T-helper 1 cell (primary cell): Measurements from ENCODE around the gene ZNF497.
"Not testable (repeated sequence)": the region's sequence is repeated elsewhere in the genome, so short reads cannot be mapped to it uniquely, and the experiment has no call there.

Source experiments
- DNase-seq, 5 donors: peaks; one replicate each; pipeline ENCODE4 v3.0.0-alpha.2; 2012 to 2020

The ZNF497 gene

DNA sequence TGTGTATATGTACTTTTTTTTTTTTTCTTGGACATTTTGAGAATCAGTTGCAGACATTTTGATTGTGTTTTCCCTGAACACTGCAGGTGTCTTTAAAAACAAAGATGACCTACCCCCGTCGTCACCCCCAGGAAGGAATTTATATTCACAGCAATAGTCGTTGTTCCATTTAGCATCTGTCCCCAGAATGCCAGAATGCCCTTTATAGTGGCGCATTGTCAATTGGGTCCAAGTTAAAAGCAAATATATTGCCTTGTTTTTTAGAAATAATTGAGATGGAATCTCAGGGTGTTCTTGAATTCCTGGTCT is 31.1 kb upstream of the ZNF497 start:
- no peak for DNase-seq

DNA sequence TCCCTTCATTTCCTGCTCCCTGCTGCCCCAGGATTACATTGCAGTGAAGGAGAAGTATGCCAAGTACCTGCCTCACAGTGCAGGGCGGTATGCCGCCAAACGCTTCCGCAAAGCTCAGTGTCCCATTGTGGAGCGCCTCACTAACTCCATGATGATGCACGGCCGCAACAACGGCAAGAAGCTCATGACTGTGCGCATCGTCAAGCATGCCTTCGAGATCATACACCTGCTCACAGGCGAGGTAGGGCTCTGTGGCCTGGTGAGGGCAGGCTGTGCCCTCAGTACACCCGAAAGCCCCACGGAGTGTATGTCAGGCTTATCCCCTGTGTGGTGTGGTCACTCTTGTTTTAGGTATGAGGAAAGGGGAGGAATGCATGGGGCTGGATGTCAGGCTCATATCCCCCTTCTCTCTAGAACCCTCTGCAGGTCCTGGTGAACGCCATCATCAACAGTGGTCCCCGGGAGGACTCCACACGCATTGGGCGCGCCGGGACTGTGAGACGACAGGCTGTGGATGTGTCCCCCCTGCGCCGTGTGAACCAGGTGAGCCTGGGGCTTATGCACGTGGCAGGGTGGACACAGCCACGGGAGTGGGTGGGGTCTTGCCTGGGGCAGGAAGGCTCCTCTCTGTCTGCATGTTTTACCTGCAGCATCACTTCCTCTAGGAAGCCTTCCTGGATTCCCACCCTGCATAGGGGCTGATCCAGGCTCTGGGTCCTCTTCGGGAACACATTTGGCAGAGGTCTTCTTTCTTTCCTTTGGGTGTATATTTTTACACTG is 30.6 kb upstream of the ZNF497 start:
- no peak for DNase-seq

DNA sequence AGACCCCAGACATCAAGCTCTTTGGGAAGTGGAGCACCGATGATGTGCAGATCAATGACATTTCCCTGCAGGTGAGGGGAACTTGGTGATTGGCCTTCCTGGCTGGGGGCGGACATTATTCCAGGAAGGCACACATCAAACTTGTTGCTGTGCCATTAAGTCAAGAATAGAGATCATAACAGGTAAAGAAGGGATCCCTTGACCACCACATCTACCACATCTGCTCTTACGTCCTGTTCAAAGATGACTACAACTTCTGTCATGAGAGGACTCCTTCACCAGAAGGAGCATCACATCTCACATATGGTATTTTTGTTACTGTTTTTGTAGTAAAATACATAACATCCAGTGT is 25.6 kb upstream of the ZNF497 start:
- DNase-seq: no peak

DNA sequence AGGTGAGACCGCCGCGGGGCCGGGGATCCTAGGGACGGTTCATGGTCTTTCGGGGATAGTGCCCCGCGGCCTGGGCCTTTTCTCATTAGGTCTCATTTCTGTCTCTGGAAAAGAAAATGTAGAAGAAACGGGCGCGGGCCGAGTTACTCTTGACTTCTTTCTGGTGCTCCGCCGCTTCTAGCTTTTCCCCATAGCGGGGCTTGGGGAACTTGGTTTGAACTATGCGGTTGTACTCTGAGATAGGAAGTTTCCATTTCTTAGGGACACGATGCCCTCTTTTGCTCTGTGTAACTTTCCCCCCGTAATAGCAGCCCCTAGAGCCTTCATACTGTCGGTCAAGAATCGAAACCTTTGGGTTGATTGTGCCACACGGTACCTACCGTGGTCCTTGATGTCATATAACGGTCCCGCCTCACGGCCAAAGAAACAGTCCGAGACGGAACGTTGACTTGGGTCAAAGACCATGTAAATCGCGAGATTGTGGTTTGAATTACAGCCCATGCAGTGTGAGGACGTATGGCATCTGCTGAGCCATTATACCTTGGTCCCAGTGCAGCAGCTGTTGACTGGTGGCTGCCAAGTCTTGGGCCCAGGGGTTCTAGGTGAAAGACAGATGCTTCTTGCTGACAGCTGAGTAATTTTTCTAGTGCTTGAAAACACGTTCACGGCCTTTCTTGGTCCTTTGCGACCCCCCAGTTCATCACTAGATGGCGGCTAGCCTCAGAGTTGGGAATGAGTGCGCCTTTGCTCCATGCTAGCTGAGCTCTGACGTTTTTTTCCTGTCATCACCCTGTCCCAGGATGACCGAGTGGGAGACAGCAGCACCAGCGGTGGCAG is 25.0 kb upstream of the ZNF497 start:
- no peak for DNase-seq

DNA sequence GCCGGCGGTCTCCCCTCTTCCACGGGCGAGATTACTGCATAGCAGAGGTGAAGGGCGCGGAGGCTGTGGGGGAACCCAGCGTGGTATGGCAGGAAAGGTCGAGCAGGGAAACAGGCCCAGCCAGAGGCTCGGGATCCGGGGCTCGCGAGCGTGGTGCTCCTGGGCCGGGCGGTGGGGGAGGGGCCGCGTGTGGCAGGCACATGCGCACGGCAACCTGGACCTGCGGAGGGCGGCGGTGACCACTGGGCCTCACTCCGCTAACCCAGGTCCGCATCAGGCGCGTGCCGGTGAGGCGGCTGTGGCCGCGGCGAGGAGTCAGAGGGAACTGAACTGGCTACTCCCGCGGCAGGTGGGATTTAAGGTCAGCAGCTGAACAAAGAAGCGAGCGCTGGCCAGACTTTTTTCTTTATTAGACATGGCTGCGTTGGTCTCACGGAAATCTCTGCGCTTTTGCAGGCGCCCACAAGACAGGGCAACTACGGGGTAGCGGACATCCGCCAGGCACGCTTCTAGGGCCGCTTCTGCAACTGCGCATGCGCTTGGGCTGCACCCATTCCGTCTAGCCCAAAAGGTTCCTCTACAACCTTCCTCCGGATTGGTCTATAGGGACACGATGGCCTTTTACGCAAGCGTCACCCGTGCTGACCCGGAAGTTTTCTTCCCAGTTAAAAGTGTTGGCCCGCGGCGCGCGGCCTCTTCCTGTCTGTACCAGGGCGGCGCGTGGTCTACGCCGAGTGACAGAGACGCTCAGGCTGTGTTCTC is 24.2 kb upstream of the ZNF497 start, which contains the start of gene RPS5:
TSS of gene RPS5 (plus strand) at position 694 of the 762 bp plus-strand sequence. CDS start 869 bp downstream, outside the sequence.
- DNase-seq: peak; percentile 94 to 99 (median 94)

DNA sequence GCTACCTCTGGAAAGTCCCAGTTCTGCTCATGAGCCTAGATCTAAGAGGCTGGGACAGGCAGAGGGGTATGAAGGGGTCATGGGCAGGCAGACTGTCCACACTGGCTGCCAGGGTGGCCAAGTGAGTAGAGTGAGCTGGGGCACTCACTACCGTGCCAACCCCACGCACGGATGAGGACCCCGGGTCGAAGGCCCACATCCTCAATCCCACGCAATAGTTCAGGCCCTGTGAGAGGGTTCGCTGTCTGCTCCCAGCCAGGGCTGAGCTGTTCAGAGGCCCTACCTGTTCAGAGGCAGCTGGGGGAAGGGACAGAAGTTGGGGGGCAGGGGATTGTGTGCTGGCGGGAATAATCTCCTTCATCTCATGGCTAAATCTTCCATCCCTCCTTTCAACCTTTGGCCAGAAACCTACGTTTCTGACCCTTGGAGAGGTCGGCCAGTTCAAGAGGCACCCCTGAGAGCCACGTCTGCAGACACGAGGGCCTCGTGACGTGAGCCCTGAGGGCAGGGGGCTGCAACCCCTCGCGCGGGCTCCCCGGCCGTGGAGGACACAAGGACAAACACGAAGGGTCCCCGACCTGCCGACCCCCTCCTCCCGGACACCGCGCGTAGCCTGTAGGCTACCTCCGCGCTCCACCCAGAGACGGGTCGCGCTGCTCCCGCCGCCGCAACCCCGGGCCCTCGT is 23.5 kb upstream of the ZNF497 start:
- DNase-seq: no peak

DNA sequence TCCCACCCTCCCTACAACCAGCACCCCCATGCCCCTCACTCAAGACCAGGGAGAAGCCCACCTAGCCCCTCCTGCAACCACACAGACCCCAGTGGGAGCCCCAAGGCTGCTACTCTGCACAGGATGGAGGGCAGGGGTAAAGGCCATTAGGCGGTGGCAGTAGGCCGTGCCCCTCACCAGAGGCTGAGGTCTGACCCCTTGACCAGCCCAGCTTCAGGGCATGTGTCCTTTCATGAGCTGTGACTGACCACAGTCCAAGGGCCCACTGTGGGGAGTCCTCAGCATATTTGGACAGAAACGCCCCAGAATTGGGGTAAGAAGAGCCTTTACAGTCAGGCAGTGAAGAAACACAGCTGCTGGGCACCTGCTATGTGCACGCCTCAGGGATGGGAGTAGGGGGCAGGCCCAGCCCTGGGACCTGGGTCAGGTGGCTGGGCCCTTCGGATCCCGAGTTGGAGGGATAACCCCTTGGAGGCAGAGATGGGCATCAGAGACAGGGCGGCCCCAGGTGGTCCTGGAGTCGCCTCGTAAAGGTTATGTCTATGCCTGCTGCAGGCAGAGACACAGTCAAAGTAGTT is 22.9 kb upstream of the ZNF497 start:
- no peak for DNase-seq

DNA sequence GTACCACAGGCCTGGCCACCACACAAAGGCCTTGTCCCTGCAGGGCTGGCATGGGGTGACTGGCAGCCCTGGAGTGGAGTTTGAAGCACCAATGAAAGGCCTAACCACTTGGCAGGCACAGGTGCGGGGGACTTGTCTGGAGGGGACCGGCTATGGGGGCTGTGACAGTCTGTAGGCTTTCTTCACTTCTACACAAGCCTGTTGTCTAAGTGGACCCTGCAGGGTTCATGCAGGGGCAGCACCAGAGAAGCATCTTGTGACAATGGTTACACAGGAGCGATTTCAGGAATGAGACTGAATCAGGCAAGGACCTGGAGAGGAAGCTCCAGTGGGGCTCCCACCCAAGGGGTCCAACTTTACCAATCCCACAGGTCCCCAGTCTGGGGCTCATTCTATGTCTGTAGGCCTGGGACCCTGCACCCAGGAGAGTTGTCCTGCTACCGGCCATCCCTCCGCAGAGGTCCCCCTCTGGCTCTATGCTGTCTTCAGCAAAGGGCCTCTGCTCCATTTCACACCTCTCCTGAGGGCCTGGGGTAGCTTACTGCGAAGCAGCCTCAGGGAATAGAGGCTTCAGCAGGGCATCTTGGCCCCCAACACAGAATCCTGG is 20.5 kb upstream of the ZNF497 start:
- no peak for DNase-seq

DNA sequence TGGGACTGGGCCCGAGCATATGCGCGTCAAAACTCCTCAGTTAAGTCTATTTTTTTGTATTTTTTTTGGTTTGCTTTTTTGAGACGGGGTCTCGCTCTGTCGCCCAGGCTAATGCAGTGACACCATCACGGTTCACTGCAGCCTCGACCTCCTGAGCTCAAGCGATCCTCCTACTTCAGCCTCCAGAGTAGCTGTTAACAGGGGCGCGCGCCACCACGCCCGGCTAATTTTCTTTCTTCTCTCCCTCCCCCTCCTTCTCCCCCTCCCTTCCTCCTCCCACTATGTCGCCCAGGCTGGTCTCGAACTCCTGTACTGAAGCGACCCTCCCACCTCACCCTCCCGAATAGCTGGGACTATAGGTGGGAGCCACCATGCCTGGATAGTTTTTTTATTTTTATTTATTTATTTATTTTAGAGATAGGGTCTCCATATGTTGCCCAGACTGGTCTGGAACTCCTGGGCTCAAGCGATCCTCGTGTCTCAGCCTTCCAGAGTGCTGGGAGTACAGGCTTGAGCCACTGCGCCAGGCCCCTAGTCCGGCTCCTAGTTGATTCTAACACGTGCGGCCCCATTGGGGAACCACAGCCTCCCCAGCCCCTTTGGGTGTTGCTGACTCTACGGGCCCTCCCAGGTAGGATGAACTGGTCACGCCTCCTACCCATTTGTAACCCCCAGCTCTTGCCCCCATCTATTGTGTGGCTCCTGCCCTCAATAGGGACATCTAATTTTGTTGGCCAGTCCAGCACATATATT is 19.1 kb upstream of the ZNF497 start:
- DNase-seq: no peak

DNA sequence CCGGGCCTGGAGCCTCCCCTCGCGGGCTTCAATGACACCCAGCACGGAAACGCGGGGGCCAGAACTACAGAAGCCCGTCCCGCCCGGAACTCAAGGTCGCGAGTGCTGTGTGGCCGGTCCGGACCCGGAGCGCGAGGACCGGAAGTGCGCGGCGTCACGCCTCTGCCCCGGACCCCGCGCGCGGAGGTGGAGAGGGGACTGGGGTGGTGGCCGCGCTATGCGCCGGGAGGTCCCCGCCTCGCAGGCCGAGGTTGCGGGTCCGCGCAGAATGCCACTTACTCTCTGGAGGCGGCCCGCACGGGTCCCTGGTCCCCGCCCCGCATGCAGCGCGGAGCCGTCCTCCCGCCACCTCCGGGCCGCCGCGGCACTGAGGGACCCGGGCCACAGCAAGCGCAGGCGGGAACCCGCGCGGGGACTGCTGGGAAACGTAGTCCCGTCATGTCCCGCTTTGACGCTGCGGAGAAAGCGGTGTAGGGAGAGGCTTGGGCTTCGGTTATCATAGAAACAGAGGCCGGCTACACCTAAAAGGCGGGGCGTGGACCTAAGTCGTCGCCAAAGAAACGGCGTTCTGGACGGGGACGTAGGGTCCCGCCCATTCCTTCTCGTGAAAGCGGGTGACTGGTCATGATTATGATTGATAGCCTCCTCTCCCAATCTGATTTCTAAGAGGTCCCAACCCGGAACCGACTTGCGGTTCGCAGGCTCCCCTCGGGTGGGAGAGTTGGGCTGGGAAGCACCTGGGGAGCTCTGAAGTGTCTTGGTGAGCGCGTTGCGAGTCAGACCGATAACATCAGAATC is 18.3 kb upstream of the ZNF497 start, which contains the start of gene ZNF837:
TSS of gene ZNF837 (minus strand) at position 369 of the 798 bp plus-strand sequence. CDS start 11,698 bp downstream, outside the sequence.
- peak; percentile 97 to 100 (median 98) for DNase-seq

DNA sequence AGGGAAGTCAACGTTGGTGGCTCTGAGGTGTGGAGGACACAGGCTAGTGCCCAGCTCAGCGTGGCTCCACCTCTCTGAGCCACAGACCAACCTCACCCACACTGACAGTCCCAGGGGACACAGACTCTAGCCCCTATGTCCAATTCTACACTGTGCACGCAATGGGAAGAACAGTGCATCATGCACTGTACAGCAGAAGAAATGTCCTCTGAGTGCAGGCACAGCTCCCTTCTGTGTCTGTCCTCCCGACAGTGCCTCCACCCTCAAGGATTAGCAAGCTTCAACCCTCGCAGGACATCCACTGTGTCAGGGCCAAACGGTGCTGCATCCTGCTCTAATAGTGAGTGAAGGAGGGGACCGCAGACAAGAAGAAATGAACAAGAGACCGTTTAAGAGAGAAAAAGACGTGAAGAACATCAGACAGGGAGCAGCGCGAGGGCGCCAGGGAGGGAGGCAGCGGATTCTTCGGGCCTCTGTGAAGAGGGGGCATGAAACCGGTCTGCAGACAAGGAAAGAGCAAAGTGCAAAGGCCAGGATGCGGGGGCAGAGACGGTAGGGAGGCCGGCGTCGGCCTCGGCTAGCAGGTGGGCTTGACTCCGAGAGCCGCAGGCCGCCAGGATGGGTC is 17.6 kb upstream of the ZNF497 start:
- no peak for DNase-seq

DNA sequence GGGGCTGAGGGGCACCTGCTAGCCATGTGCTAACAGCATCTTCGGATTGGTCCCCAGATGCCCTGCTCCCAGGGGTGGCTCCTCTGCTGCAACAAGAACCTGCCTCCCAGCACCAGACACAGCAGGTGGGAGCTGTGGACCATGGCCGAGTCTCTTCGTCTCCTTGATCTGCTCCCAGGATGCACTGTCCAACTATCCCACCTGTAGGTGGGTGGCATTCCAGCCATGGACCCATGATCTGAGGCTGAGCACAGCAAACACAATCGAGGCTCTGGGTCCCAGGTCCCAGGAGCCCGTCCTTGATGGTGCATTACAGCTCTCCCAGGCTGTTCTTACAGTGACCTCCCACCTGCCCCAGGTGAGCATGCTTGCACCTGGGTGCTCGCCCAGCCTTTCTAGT is 16.7 kb upstream of the ZNF497 start:
- no peak for DNase-seq

DNA sequence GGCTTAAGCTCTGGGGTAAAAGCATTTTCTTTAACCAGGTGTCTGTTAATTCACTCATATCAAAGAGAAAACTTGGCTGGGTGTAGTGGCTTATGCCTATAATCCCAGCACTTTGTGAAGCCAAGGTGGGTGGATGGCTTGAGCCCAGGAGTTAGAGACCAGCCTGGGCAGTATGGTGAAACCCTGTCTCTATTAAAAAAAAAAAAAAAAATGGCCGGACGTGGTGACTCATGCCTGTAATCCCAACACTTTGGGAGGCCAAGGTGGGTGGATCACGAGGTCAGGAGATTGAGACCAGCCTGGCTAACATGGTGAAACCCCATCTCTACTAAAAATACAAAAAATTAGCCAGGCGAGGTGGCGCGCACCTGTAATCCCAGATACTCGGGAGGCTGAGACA is 14.2 kb upstream of the ZNF497 start:
- DNase-seq: not testable (repeated sequence)

DNA sequence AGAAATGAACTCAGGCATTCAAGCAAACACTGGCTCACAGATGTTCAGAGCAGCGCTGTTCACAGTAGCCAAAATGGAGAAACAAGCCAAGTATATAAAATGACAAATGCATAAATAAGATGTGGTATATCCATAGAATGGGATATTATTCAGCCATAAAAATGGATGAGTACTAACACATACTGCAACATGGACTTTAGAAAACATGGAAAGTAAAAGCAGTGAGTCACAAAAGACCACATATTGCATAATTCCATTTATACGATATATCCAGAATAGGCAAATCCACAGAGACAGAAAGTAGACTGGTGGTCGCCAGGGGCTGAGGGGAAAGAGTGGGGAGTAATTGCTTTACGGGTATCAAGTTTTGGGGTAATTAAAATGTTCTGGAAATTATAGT is 11.6 kb upstream of the ZNF497 start:
- DNase-seq: no peak

DNA sequence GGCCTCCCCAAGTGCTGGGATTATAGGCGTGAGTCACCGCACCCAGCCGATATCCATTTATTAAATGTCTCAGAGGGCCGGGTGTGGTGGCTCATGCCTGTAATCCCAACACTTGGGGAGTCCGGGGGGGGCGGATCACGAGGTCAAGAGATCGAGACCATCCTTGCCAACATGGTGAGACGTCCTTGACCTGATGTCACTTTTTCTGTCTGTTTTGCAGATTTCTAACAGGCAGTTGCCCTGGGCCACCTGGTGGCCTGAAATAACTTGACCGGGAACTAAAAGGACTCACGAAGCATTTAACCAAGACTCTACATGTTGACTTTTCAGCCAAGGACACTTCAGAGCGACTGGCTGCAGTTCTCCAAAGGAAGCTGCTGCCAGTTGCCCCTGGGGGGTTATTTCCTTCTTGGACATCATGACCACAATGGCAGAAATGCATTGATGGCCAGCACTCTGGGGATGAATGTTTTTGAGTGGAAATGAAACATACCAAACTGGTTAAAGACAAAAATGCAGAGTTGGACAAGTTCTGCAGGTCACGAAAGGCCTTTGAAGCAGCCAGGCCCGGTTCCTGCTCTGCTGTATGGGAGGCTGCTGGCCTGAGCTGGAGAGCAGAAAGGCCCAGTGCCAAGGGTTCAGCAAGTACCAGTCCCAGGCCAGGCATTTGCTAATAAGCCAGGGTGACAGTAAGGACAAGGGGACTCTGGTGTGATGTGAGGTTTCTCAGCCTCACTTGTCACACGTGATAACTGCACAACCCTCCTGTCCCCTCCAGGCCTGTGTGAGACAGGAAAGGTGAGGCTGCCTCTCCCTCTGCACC is 10.0 kb upstream of the ZNF497 start:
- DNase-seq: no peak

DNA sequence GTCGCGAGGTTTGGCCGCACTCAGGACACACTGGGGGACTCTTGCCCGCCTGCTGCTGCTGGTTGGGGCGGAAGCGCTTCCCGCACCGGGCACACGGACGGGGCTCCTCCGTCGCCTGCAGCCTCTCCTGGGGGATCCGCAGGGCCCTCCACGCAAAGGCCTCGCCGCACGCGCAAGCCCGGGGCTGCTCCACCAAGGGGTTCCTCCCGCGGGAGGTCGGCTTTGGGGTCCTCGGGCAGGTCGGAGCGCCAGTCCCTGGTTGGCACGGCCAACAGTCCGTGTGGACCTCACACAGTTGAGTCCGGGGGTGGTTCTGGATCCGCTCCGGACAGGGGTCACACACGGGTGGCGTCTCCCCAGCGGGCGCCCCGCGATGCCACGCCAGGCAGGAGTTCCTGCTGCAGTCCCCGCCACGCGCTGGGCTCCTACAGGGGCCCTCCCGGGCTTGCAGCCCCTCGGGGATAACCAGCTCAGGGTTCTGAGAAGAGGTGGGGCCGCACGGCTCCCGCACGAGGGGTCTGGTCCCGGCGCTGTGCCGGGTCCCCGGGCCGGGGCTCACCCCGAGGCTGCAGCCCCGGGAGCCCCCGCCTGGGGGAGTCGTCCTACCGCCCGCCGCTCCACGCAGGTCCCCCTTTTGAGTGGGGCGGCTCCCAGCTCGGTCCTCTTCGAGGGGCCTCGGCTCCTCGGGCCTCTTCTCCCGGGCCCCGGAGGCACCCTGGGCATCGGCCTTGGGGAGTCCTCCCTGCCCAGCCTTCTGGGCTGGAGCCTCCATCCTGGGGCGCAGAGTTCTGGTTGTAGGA is 6.2 kb upstream of the ZNF497 start:
- no peak for DNase-seq

DNA sequence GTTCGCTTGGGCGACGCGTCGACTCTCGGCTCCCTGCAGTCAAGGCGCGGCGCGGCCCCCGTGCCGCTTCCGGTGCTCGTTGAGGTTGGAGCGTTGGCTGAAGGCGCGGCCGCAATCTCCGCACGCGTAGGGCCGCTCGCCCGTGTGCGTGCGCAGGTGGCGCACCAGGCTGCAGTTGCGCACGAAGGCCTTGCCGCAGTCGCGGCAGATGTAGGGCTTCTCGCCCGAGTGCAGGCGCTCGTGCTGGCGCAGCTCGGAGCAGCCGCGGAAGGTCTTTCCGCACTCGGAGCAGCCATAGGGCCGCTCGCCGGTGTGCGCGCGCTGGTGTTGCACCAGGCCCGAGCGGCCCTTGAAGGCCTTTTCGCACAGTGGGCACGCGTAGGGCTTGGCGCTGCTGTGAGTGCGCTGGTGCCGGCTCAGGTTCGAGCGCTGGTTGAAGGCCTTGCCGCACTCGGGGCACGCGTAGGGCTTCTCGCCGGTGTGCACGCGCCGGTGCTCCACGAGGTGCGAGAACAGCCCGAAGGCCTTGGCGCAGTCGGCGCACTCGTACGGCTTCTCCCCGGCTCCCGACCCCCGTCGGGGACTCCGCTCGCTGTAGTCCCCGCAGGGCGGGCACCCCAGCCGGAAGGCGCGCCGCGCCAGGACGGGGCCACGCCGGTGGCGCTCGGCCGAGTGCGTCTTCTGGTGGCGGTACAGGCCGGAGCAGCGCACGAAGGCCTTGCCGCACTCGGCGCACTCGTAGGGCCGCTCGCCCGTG is 5.3 kb upstream of the ZNF497 start:
- DNase-seq: no peak
